CD8-positive, alpha-beta memory T cell (primary cell): ENCODE results near the gene NTN4. TPM values are rescaled to one million over a fixed set of nuclear protein-coding genes. Genes with fewer than 3 reads are reported as not detected.

Source experiments
- CTCF ChIA-PET: fragments of 350-600 bp; sonication (Branson Sonifier 250); formaldehyde crosslinking; loops from one replicate; lab custom pipeline; 2021; ENCODE audit warnings: antibody characterized with exemption; lab: Charles Lee
- POLR2A ChIA-PET: fragments of 350-600 bp; sonication (Branson Sonifier 250); formaldehyde crosslinking; loops from one replicate; lab custom pipeline; 2021; ENCODE audit warnings: antibody characterized with exemption; lab: Charles Lee
- DNase-seq, 5 donors: peaks; one replicate each; pipeline versions ENCODE4 v3.0.0 to v3.0.0-alpha.2; 2020 to 2022; ENCODE audit warnings: mixed read lengths in 1 of 5
- H3K27ac ChIP-seq: one replicate; pipeline ENCODE4 v1.7.0; 2013; ENCODE audit warnings: low read depth, mild to moderate bottlenecking, low read length, moderate library complexity
- H3K27me3 ChIP-seq: 2 replicates; pipeline ENCODE4 v1.7.0; 2013; ENCODE audit warnings: low read length, mild to moderate bottlenecking; ENCODE audit not compliant: insufficient read depth, poor library complexity, severe bottlenecking
- H3K36me3 ChIP-seq: 2 replicates; pipeline ENCODE4 v1.7.0; 2013; ENCODE audit warnings: mild to moderate bottlenecking, low read length, moderate library complexity; ENCODE audit not compliant: insufficient read depth
- H3K4me1 ChIP-seq: 2 replicates; pipeline ENCODE4 v1.7.0; 2013; ENCODE audit warnings: mild to moderate bottlenecking, low read length, moderate library complexity; ENCODE audit not compliant: insufficient read depth
- H3K4me3 ChIP-seq: 2 replicates; pipeline ENCODE4 v1.7.0; 2013; ENCODE audit warnings: mild to moderate bottlenecking, low read length
- H3K9me3 ChIP-seq: 2 replicates; pipeline ENCODE4 v1.7.0; 2013; ENCODE audit warnings: mild to moderate bottlenecking, low read length
- H3K27ac Mint-ChIP-seq, 8 donors: one replicate each; pipeline ENCODE4 v1.8.0; 2020 to 2021; ENCODE audit warnings: mixed read lengths in 8 of 8, mild to moderate bottlenecking in 6 of 8, inconsistent platforms in 3 of 8, moderate library complexity in 3 of 8
- H3K27me3 Mint-ChIP-seq, 2 donors: one replicate each; pipeline ENCODE4 v1.8.0; 2020 to 2021; ENCODE audit warnings: mixed read lengths in 2 of 2, mild to moderate bottlenecking in 1 of 2, moderate library complexity in 1 of 2
- H3K36me3 Mint-ChIP-seq, 3 donors: one replicate each; pipeline ENCODE4 v1.8.0; 2020 to 2021; ENCODE audit warnings: mixed read lengths in 3 of 3, inconsistent platforms in 1 of 3, mild to moderate bottlenecking in 1 of 3
- H3K4me1 Mint-ChIP-seq, 3 donors: one replicate each; pipeline ENCODE4 v1.8.0; 2020 to 2021; ENCODE audit warnings: mixed read lengths in 3 of 3, inconsistent platforms in 1 of 3, mild to moderate bottlenecking in 1 of 3
- H3K4me3 Mint-ChIP-seq, 7 donors: one replicate each; pipeline ENCODE4 v1.8.0; 2020 to 2021; ENCODE audit warnings: mixed read lengths in 7 of 7, mild to moderate bottlenecking in 6 of 7, moderate library complexity in 4 of 7, inconsistent platforms in 2 of 7
- H3K9me3 Mint-ChIP-seq, 5 donors: one replicate each; pipeline ENCODE4 v1.8.0; 2020 to 2022; ENCODE audit warnings: mixed read lengths in 5 of 5, mild to moderate bottlenecking in 3 of 5, moderate library complexity in 2 of 5, inconsistent platforms in 1 of 5
- polyA plus RNA-seq: library from polyadenylated mRNA; unstranded; fragments of 300-500 nt; fragmentation: Illumina TruSeq; gene quantifications from one replicate; pipeline ENCODE4 v1.2.3, GENCODE V29; 2021
- total RNA-seq, 2 experiments: library from RNA; stranded (reverse); gene quantifications; one replicate each; pipeline ENCODE4 v1.2.3, GENCODE V29; 2021

Gene NTN4
- total and polyA plus RNA-seq, 3 experiments from 2014 or later, result 4.2 TPM; not detected in 2

DNA sequence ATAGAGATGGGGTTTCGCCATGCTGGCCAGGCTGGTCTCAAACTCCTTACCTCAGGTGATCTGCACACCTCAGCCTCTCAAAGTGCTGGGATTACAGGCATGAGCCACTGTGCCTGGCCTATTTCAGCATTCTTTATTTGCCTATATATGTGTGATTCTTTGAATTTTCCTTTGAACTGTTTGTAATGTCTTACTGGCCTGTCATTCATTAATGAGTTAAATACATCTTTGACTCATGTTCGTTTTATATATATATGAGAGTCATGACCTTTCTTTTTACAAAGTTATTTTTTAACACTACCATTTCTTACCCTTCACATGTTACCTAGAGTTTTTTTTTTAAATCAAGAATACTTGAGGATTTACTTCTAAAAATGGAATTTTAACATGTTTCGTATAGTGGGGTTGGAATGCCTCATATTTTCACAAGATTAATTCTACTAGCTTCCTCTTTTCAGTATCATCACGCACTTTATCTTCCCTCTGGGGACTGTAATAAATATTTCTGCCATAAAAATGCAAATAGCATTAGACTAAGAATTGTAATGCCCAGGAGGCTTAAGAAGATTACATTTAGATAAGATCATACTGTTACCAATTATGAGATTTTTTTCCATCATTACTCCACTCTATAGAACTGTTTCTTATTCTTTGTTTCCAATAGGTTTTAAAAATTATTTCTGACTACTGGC is 66.7 kb downstream of the NTN4 start:
- no peak overlapping the region for H3K27ac ChIP-seq

DNA sequence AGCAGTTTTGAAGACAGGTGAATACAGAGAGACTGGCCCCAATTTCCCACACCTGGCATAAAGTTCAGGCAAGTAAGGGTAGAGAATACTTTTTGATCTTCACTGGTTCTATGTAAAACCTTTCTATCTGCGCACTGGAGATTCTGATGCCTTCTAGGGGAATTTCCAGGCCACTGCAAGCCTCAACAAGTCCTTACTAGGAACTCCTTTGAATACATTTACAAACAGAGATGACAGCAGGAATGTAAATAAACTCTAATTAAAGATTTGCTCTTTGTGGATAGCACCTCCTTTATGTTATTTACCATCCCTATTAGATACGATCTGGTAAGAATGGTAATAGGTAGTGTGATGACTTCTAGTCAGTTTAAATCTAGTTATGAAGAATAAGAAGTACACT is 69.2 kb downstream of the NTN4 start:
- CTCF ChIA-PET, result no interaction called here
- Mint-ChIP-seq H3K27ac (no peak overlapping the region), H3K27me3 (peaks cover 0 to 8% of the 10 kb centered on the region in 2 donors), H3K4me1 (no peaks in the 10 kb centered on the region), H3K36me3 (peaks cover 0 to 6% (median 0%) of the 10 kb centered on the region in 3 donors), H3K9me3 (peaks cover 1 to 4% (median 4%) of the 10 kb centered on the region in 5 donors), H3K4me3 (no peak overlapping the region)
- POLR2A ChIA-PET, result interaction anchor here (0.5 kb wide), 1 partner anchor 76 kb away, joined by 3 read pairs; no protein-coding TSS in a partner anchor
- H3K9me3 ChIP-seq, result no peaks in the 10 kb centered on the region
- H3K27me3 ChIP-seq, result no peaks in the 10 kb centered on the region
- no peak overlapping the region for H3K27ac ChIP-seq
- H3K36me3 ChIP-seq, result no peaks in the 10 kb centered on the region
- no peak for DNase-seq
- no peak overlapping the region for H3K4me3 ChIP-seq
- H3K4me1 ChIP-seq, result no peaks in the 10 kb centered on the region

More for the DNA sequence above, 66.7 kb downstream of the NTN4 start:
- Mint-ChIP-seq H3K27ac (no peak overlapping the region), H3K4me1 (no peaks in the 10 kb centered on the region), H3K4me3 (no peak overlapping the region), H3K36me3 (peaks cover 0 to 26% (median 0%) of the 10 kb centered on the region in 3 donors), H3K9me3 (peaks cover 8 to 19% (median 14%) of the 10 kb centered on the region in 5 donors), H3K27me3 (peaks cover under 1 to 17% of the 10 kb centered on the region in 2 donors)
- Histone ChIP-seq H3K9me3 (no peaks in the 10 kb centered on the region), H3K27me3 (no peaks in the 10 kb centered on the region), H3K36me3 (no peaks in the 10 kb centered on the region), H3K4me1 (no peaks in the 10 kb centered on the region), H3K4me3 (no peak overlapping the region)
- CTCF ChIA-PET, result no interaction called here
- DNase-seq, result no peak
- POLR2A ChIA-PET, result no interaction called here

DNA sequence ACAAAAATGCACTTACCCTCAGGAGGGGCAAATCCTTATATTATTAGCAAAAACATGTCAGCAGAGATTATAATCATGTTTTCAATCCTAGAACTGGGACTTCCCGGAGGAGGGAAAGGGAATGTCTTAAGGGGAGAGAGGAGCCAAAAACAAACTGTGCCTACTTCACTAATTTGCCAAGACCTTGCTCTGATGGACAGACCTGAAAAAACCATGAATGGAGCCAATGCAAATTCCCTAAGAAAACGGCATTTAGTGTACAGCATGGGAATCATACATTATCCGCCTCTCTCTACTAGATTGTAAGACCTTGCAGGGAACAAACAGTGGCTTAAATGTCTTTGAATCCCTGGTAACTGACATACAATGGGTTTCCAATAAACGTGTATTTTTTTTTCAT is 70.4 kb downstream of the NTN4 start:
- no peak overlapping the region for H3K4me3 Mint-ChIP-seq
- no peak for DNase-seq
- H3K36me3 Mint-ChIP-seq, result peaks cover 0 to under 1% (median 0%) of the 10 kb centered on the region in 3 donors
- peaks cover 0 to 1% of the 10 kb centered on the region in 2 donors for H3K27me3 Mint-ChIP-seq
- H3K27ac Mint-ChIP-seq, result no peak overlapping the region
- Histone ChIP-seq H3K4me3 (no peak overlapping the region), H3K4me1 (no peaks in the 10 kb centered on the region), H3K9me3 (no peaks in the 10 kb centered on the region), H3K36me3 (no peaks in the 10 kb centered on the region), H3K27me3 (no peaks in the 10 kb centered on the region), H3K27ac (no peak overlapping the region)
- ChIA-PET CTCF (no interaction called here), POLR2A (no interaction called here)
- H3K9me3 Mint-ChIP-seq, result no peaks in the 10 kb centered on the region
- no peaks in the 10 kb centered on the region for H3K4me1 Mint-ChIP-seq

DNA sequence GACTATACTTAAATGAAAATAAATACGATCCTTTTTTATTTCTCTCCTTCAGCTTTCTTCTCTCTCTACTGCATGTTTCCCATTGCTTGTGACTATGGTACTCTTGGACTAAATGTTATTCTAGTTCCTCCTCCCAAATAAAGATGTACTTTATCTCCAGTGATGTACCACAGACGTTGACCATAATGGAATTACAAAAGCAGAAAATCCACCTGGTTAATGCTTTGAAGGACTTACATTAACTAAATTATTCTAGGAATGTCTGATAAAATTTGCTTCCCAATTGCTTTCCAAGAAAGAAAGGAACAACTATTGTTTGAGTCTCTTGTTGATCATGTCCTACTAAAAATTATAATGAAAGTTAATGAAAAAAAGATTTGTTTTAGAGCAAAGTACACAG is 71.8 kb downstream of the NTN4 start:
- no peaks in the 10 kb centered on the region for H3K4me1 ChIP-seq
- Mint-ChIP-seq H3K27ac (no peak overlapping the region), H3K36me3 (no peaks in the 10 kb centered on the region), H3K9me3 (no peaks in the 10 kb centered on the region), H3K4me1 (no peaks in the 10 kb centered on the region), H3K27me3 (peaks cover 0 to 3% of the 10 kb centered on the region in 2 donors), H3K4me3 (no peak overlapping the region)
- no peaks in the 10 kb centered on the region for H3K9me3 ChIP-seq
- ChIA-PET CTCF (no interaction called here), POLR2A (no interaction called here)
- no peak overlapping the region for H3K4me3 ChIP-seq
- H3K27me3 ChIP-seq, result peaks cover 3% of the 10 kb centered on the region
- DNase-seq, result no peak
- H3K36me3 ChIP-seq, result no peaks in the 10 kb centered on the region
- H3K27ac ChIP-seq, result no peak overlapping the region

DNA sequence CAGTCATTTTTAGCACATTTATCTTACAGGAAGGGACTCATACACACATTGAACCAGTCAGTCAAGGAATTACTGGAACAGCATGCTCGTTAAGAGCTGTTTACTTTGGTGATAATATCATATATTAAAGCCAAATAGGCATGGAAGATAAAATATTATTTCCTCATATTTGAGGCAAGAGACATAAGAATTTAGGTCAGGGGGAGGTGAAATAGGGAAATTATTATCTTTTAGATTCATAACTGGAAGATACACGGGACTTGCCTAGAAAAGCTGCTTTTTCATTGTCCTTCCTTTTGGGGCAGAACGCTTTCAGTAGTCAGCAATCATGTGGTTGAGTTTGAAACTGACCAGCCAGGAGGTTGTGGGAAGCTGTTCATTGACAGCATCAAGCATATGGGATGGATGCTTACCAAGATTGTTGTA is 72.5 kb downstream of the NTN4 start:
- CTCF ChIA-PET, result no interaction called here
- Mint-ChIP-seq H3K4me3 (no peak overlapping the region), H3K4me1 (no peaks in the 10 kb centered on the region), H3K27ac (no peak overlapping the region), H3K9me3 (no peaks in the 10 kb centered on the region), H3K36me3 (no peaks in the 10 kb centered on the region), H3K27me3 (peaks cover 0 to 3% of the 10 kb centered on the region in 2 donors)
- H3K27me3 ChIP-seq, result peaks cover 3% of the 10 kb centered on the region
- POLR2A ChIA-PET, result no interaction called here
- no peaks in the 10 kb centered on the region for H3K36me3 ChIP-seq
- H3K27ac ChIP-seq, result no peak overlapping the region
- no peaks in the 10 kb centered on the region for H3K4me1 ChIP-seq
- DNase-seq, result no peak
- H3K4me3 ChIP-seq, result no peak overlapping the region
- no peaks in the 10 kb centered on the region for H3K9me3 ChIP-seq

DNA sequence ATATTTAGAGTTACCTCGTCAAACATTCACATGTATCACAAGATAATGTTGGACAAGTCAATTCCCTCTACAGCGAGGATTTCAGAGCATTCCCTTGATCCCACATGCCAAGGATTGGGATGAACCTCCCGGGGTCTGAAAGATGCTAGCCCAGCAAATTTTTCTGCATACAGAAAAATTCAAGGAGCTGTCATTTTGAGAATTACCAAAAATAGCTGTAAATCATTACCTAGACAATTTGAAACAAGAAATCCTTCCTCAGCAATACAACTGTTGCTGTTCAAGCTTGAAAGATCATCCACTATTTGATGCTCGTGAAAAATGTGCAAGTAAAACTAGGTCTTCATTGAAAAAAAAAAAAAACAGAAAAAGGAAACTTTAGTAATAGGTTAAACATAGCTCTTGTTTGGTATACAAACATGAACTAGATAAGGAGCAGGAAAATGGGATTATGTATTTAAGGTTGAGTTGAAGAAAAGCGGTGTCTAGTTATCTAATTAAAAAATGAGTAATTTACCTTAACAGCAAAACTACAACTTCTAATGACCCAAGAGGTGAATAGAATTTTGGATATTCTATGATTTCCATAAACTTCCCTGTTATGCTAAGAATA is 73.1 kb downstream of the NTN4 start:
- H3K36me3 ChIP-seq, result no peaks in the 10 kb centered on the region
- Mint-ChIP-seq H3K27me3 (peaks cover 0 to 3% of the 10 kb centered on the region in 2 donors), H3K36me3 (no peaks in the 10 kb centered on the region), H3K9me3 (no peaks in the 10 kb centered on the region), H3K4me3 (no peak overlapping the region), H3K4me1 (no peaks in the 10 kb centered on the region), H3K27ac (no peak overlapping the region)
- peaks cover 3% of the 10 kb centered on the region for H3K27me3 ChIP-seq
- no peak overlapping the region for H3K27ac ChIP-seq
- no peaks in the 10 kb centered on the region for H3K9me3 ChIP-seq
- POLR2A ChIA-PET, result no interaction called here
- CTCF ChIA-PET, result no interaction called here
- H3K4me3 ChIP-seq, result no peak overlapping the region
- no peaks in the 10 kb centered on the region for H3K4me1 ChIP-seq
- no peak for DNase-seq

DNA sequence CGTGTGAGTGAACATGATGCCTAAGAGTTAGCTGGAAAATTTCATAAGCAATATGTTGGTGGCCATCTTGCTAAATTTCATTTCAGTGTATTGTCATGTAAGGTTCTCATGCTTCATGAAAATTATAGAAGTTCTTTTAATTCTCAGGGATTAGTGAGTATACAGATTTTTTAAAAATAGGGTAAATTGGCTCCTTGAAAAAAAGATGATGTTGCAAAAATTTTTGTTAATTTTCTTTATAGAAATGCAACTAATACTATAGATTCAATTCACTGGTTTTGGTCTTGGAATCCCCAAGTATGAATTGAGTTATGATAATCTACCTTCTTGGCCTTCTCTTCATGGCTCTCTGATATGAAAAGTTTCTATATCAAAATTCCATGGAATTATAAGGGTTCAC is 75.4 kb downstream of the NTN4 start:
- ChIA-PET CTCF (no interaction called here), POLR2A (no interaction called here)
- no peak overlapping the region for H3K4me3 Mint-ChIP-seq
- peaks cover 0 to 3% of the 10 kb centered on the region in 2 donors for H3K27me3 Mint-ChIP-seq
- no peak overlapping the region for H3K27ac Mint-ChIP-seq
- Histone ChIP-seq H3K27me3 (peaks cover 3% of the 10 kb centered on the region), H3K27ac (no peak overlapping the region), H3K9me3 (no peaks in the 10 kb centered on the region), H3K36me3 (no peaks in the 10 kb centered on the region), H3K4me1 (no peaks in the 10 kb centered on the region), H3K4me3 (no peak overlapping the region)
- H3K4me1 Mint-ChIP-seq, result no peaks in the 10 kb centered on the region
- no peaks in the 10 kb centered on the region for H3K9me3 Mint-ChIP-seq
- H3K36me3 Mint-ChIP-seq, result no peaks in the 10 kb centered on the region
- no peak for DNase-seq

DNA sequence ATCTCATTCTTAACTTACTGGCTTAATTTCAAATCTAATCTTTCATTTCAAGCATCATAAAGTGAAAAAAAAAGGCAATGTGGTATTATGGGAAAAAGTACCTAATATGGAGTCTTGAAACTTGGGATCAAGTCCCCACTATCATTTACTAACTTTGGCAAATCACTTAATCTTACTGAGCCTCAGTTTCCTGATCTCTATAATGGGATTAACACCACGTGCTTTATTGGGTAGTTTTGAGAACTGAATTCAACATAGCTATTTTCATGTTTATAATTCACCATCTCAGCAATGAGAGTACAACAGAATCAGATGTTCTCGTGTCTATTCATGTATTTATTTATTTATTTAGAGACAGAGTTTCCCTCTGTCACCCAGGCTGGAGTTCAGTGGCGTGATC is 78.3 kb downstream of the NTN4 start:
- Mint-ChIP-seq H3K4me3 (no peak overlapping the region), H3K36me3 (no peaks in the 10 kb centered on the region), H3K9me3 (no peaks in the 10 kb centered on the region), H3K27ac (no peak overlapping the region), H3K27me3 (peaks cover 3 to 6% of the 10 kb centered on the region in 2 donors), H3K4me1 (no peaks in the 10 kb centered on the region)
- no peaks in the 10 kb centered on the region for H3K36me3 ChIP-seq
- H3K27me3 ChIP-seq, result peaks cover 3% of the 10 kb centered on the region
- no peak overlapping the region for H3K4me3 ChIP-seq
- POLR2A ChIA-PET, result no interaction called here
- H3K4me1 ChIP-seq, result no peaks in the 10 kb centered on the region
- no peak overlapping the region for H3K27ac ChIP-seq
- DNase-seq, result no peak
- no peaks in the 10 kb centered on the region for H3K9me3 ChIP-seq
- CTCF ChIA-PET, result no interaction called here
